HFF-Myc (cell line): ENCODE results near the gene TBC1D5.

Source experiments
- DNase-seq: peaks from one replicate; pipeline ENCODE4 v3.0.0-alpha.2; 2011; ENCODE audit warnings: low read depth; ENCODE audit errors: extremely low read depth
- H3K4me3 ChIP-seq: replicated peaks from 2 replicates; pipeline ENCODE4 v1.5.1; 2011; ENCODE audit warnings: low read depth, mild to moderate bottlenecking, control low read depth, low read length
- CTCF ChIP-seq: IDR thresholded peaks from 2 replicates; pipeline ENCODE4 v1.5.1; 2012; ENCODE audit warnings: mild to moderate bottlenecking, low read depth, low read length, control low read depth; ENCODE audit errors: missing control alignments

TBC1D5 gene

GRCh38 chr3:17510265-17510664, 232.2 kb downstream of the TBC1D5 start:
- no peak for DNase-seq
- no peak for TF ChIP-seq CTCF
- no peak overlapping the region for H3K4me3 ChIP-seq

GRCh38 chr3:17508180-17508752, 234.2 kb downstream of the TBC1D5 start:
- no peak for DNase-seq
- H3K4me3 ChIP-seq: no peak overlapping the region
- TF ChIP-seq CTCF: no peak

GRCh38 chr3:17507480-17507879, 235.0 kb downstream of the TBC1D5 start:
- H3K4me3 ChIP-seq: no peak overlapping the region
- TF ChIP-seq CTCF: no peak
- no peak for DNase-seq

GRCh38 chr3:17505856-17506255, 236.6 kb downstream of the TBC1D5 start:
- no peak for TF ChIP-seq CTCF
- DNase-seq: no peak
- H3K4me3 ChIP-seq: no peak overlapping the region

- DNase-seq: no peak
- H3K4me3 ChIP-seq: no peak overlapping the region
- no peak for TF ChIP-seq CTCF
These were observed 240.7 kb downstream of the TBC1D5 start for GRCh38 chr3:17501745-17502144.

- no peak overlapping the region for H3K4me3 ChIP-seq
- no peak for TF ChIP-seq CTCF
- DNase-seq: no peak
These were observed 241.8 kb downstream of the TBC1D5 start for GRCh38 chr3:17500618-17501017.

- H3K4me3 ChIP-seq: no peak overlapping the region
- DNase-seq: no peak
- no peak for TF ChIP-seq CTCF
These were observed 248.2 kb downstream of the TBC1D5 start for GRCh38 chr3:17494117-17494809.
